GM19455 (cell line): ENCODE results near the gene MTIF3.
A peak's percentile ranks its signal among the peaks of the same experiment; 100 is the strongest.

ENCODE experiments used
- ATAC-seq: cut with Tn5 transposase; IDR thresholded peaks from one replicate; pipeline ENCODE4 v1.9.1; 2021; ENCODE audit not compliant: unreplicated experiment

Gene MTIF3

GRCh38 chr13:27449936-27450828, at the start of gene MTIF3:
TSS of gene MTIF3 (minus strand) at chr13:27450564. CDS start at chr13:27440448, 10,116 bp downstream.
- peak; percentile 87 for ATAC-seq

- ATAC-seq = no peak
These were observed 47.3 kb upstream of the MTIF3 start for GRCh38 chr13:27497563-27498230.

GRCh38 chr13:27496536-27497273, 46.3 kb upstream of the MTIF3 start:
- no peak for ATAC-seq

GRCh38 chr13:27496006-27496405, 45.6 kb upstream of the MTIF3 start:
- no peak for ATAC-seq

GRCh38 chr13:27495551-27495950, 45.2 kb upstream of the MTIF3 start:
- no peak for ATAC-seq

DNA sequence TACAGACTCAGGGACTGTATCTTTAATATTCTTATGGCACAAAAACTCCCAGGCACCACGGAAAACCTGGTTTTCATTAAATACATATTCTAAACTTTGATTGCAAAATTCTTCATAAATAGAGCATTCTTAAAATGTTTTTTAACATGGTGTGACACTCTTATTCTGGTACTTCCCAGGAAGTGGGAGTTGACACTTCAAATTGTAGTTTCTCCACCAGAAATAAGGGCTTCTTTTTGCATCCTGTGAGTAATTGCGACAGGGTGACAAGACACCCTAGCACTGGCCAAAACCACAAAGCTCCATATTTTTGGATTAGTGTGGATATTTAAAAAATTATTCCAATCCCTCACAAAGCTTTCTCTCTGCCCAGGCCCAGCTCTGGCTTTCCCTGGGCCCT, 43.6 kb upstream of the MTIF3 start:
- no peak for ATAC-seq

DNA sequence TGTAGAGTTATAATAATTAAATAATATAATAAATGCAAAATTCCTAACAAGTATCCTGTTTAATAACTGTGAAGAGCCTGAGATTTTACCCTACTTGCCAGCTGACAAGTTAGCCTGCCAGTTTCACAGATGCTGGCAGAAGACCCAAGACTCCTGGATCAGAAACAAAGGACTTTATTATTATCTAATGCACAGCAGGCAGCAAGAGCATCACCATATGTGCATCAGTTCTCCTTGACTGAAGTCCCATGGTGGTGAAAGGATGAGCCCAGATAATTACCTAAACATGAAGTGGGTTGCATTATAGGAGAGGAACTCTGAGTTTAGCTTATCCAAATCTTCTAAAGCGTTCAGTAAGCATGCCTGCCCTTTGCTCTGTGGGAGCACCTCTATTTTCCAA, 39.1 kb upstream of the MTIF3 start:
- no peak for ATAC-seq

DNA sequence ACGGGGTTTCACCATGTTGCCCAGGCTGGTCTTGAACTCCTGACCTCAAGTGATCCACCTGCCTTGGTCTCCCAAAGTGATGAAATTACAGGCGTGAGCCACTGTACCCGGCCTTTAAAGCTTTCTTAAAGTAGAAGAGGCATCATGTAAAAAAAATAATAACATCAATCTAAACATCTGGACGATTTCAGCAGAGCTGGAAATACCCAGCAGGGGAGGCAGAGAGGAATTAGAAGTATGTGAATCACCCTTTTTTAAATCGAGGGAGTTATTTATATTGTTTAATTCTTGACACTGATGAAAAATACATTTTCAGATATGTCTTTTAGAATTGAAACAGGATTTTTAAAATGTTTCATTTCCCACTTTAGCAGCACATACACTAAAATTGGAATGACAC, 37.4 kb upstream of the MTIF3 start:
- no peak for ATAC-seq

- no peak for ATAC-seq
These were observed 33.1 kb upstream of the MTIF3 start for GRCh38 chr13:27483421-27483820.

DNA sequence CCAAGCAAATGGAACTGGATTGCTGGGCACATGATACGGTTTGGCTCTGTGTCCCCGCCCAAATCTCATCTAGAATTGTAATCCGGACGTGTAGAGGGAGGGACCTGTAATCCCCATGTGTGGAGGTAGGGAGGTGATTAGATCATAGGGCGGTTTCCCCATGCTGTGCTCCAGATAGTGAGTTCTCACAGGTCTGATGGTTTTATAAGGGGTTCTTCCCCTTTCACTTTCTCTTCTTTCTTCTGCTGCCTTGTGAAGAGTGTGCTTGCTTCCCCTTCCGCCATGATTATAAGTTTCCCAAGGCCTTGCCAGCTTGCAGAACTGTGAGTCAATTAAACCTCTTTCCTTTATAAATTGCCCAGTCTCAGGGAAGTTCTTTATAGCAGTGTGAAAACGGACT, 32.6 kb upstream of the MTIF3 start:
- ATAC-seq = peak; percentile 90

DNA sequence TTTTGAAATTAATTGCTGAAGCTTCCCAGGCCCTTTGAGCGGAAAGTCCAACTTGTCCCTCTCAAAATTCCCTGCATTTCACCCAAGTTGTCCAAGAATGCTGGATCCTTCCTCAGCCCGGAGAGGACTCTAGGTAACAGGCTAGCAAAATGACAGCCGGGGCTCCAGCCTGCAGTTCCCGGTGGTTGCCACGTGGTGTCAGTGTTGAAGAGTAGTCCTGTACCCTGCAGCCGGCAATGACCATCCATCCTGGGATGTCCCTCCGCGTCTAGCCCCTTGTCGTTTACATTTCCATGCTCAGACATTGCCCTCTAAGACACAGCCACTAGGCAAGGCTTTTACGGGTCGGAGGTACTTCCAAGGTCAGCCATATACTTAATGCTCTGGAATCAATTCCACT, 31.4 kb upstream of the MTIF3 start:
- no peak for ATAC-seq

- ATAC-seq = peak; percentile 62
These were observed 26.8 kb upstream of the MTIF3 start for GRCh38 chr13:27476943-27477703.

DNA sequence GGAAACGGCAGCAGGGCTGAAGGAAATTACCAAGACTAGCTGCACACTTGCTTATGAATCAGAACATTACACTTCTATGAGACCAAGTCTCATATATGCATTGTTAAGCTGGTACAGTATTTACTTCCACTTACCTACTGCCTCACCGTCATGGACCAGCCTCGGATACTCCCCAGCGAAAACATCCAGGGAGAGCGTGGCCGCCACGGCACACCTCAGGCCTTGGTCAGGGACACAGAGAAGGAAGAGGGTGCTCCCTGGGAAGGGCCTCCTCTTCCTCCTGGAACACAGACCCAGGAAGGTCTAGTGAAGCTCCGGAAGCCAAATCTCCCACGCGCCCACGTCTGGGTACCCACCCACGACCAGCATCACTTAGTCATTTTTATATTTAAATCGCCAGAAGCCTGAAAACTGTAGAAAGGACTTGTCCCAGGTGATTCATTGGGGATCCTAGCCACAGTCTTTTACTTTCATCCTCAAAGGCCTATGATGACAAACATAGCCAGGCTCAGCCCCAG, 24.4 kb upstream of the MTIF3 start:
- no peak for ATAC-seq

- no peak for ATAC-seq
These were observed 22.6 kb upstream of the MTIF3 start for GRCh38 chr13:27472941-27473340.

DNA sequence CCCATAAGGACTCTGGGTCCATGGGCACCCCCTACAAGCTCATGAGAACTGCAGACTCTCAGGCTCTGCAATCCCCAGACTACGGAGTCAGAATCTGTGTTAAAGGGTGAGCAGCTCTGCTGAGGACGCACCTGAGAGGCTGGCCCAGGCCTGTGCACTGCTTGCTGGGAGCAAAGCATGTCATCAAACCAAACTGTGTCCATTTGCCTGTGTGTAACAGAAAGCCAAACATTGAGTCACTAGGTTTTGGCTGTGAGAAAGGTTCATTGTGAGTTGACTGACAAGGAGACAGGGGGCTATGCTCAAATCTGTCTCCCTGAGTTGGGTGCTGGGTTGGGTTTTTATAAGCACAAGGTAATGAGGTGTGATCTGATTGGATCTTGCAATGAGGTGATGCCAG, 22.1 kb upstream of the MTIF3 start:
- no peak for ATAC-seq

- ATAC-seq = no peak
These were observed 19.9 kb upstream of the MTIF3 start for GRCh38 chr13:27470075-27470820.

DNA sequence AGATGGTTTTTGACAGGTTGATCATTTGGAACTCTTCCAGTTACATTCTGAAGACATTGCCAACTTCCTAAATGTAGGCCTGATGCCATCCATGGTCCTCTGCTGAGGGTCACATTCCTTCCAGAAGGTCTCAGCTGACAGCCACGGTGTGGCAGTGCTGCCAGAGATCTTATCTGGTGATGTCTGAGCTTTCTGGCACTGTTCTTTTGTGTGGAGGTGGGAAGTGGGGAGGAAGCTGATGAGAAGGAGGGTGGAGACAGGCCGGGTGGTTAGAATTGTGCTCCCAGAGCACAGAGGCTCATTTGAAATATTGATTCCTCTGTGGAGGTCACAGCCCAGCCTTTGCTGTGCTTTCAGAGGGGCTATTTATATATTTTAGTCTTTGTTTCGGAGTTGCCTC, 16.1 kb upstream of the MTIF3 start:
- no peak for ATAC-seq

DNA sequence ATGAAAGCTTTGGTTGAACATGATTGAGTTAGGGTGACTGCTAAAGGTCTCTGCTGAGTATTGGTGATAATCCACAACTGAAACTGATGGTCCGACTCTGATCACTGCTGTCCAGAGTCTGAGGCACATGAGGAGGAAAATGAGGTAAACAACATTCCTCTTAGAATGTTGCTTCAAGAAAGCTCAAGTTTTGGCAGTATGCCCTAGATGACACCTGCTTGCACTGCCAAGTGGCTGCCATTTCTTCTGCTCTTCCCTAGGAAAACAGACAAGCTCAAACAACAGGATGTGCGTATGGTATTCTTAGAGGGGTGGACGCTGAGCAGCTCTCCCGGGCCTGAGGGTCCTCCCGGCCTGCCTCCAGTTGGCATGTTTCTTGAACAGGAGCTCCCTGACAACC, 15.2 kb upstream of the MTIF3 start:
- no peak for ATAC-seq

DNA sequence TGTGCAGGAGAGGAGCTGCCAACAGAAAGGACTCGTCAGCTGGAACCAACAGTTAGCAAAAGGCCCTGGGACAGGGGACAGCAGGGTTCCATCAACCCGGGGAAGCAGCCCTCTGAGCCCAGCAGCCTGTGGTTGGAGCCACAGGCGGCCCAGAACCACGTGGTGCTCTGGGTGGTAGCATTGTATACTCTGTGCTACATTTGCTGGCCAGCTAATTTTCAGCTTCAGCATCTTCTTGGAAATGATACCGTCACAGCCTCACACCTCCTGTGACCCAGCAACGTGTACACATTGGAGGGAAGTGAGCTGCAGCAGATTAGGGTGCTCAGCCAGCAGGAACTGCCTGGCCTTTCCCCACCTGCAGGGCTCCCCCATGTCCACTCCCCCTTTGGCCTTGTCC, 13.1 kb upstream of the MTIF3 start:
- ATAC-seq = no peak

DNA sequence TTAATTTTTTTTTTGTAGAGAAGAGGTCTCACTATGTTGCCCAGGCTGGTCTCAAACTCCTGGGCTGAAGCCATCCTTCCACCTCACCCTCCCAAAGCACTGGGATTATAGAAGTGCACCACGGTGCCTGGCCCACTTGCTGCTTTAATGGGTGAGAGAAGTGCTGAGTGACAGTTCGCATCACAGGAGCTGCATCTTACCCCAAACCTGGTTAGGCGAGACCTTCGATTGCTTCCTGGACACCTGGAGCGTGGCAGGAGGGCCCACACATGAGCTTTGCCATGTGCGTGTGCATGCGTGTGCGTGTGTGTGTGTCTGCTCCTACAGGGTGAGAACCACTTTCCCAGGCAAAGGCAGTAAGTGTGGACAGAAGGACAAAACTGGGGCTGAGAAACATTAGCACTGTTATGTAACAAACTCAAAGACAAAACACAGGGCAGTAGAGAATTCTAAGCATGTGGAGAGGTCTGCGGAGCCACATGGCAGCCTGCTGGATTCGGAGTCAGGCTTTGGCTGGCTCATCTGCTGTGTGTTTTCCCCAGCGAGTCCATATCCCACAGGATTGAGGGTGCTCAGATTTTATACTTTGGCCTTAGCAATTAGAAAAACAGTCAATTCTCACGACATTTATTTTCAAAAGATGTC, 11.7 kb upstream of the MTIF3 start:
- ATAC-seq = no peak
